ENCODE results near the gene EIF4EBP3.
"Not testable (repeated sequence)": the region's sequence is repeated elsewhere in the genome, so short reads cannot be mapped to it uniquely, and the experiment has no call there.

The EIF4EBP3 gene

GRCh38 chr5:140557965-140558364 lies 10.5 kb downstream of the EIF4EBP3 start:
- no peak for DNase-seq

GRCh38 chr5:140558542-140558941 lies 11.1 kb downstream of the EIF4EBP3 start:
- no peak for DNase-seq

- no peak for DNase-seq
Measured at GRCh38 chr5:140560227-140560626, 12.8 kb downstream of the EIF4EBP3 start.

GRCh38 chr5:140561753-140562523 lies 14.5 kb downstream of the EIF4EBP3 start:
- no peak for DNase-seq

GRCh38 chr5:140563596-140563995 lies 16.1 kb downstream of the EIF4EBP3 start:
- no peak for DNase-seq

- peak; percentile 78 for DNase-seq
Measured at GRCh38 chr5:140564196-140565023, 16.9 kb downstream of the EIF4EBP3 start, which contains the start of the genes APBB3 and SLC35A4. APBB3 (minus strand) TSS chr5:140564598; CDS start chr5:140564245, 353 bp downstream. SLC35A4 (plus strand) TSS chr5:140564828; CDS start chr5:140567170, 2,342 bp downstream.

- no peak for DNase-seq
Measured at GRCh38 chr5:140565024-140565779, 17.7 kb downstream of the EIF4EBP3 start.

GRCh38 chr5:140565780-140566095 lies 18.3 kb downstream of the EIF4EBP3 start:
- no peak for DNase-seq

- DNase-seq: no peak
Measured at GRCh38 chr5:140566665-140567064, 19.2 kb downstream of the EIF4EBP3 start.

GRCh38 chr5:140567136-140567818 lies 19.8 kb downstream of the EIF4EBP3 start:
- no peak for DNase-seq

- no peak for DNase-seq
Measured at GRCh38 chr5:140567871-140568270, 20.4 kb downstream of the EIF4EBP3 start.

- DNase-seq: no peak
Measured at GRCh38 chr5:140568443-140569063, 21.1 kb downstream of the EIF4EBP3 start.

- DNase-seq: no peak
Measured at GRCh38 chr5:140569197-140569596, 21.7 kb downstream of the EIF4EBP3 start.

- no peak for DNase-seq
Measured at GRCh38 chr5:140570058-140570457, 22.6 kb downstream of the EIF4EBP3 start.

GRCh38 chr5:140570488-140570887 lies 23.0 kb downstream of the EIF4EBP3 start:
- no peak for DNase-seq

GRCh38 chr5:140571105-140571504 lies 23.6 kb downstream of the EIF4EBP3 start:
- no peak for DNase-seq

- no peak for DNase-seq
Measured at GRCh38 chr5:140573683-140574082, 26.2 kb downstream of the EIF4EBP3 start.

GRCh38 chr5:140574165-140574564 lies 26.7 kb downstream of the EIF4EBP3 start:
- DNase-seq: no peak

GRCh38 chr5:140575309-140575708 lies 27.8 kb downstream of the EIF4EBP3 start:
- no peak for DNase-seq

- DNase-seq: no peak
Measured at GRCh38 chr5:140576776-140577201, 29.3 kb downstream of the EIF4EBP3 start.

- not testable (repeated sequence) for DNase-seq
Measured at GRCh38 chr5:140579188-140579747, 31.8 kb downstream of the EIF4EBP3 start.

- no peak for DNase-seq
Measured at GRCh38 chr5:140587495-140587894, 40.0 kb downstream of the EIF4EBP3 start.
